HG03565 (cell line): ENCODE measurements around the gene DHRS2.

Source experiments
- ATAC-seq: cut with Tn5 transposase; IDR thresholded peaks from one replicate; pipeline ENCODE4 v1.9.1; 2021; ENCODE audit warnings: mild to moderate bottlenecking, moderate library complexity; ENCODE audit not compliant: unreplicated experiment

DHRS2 gene

DNA sequence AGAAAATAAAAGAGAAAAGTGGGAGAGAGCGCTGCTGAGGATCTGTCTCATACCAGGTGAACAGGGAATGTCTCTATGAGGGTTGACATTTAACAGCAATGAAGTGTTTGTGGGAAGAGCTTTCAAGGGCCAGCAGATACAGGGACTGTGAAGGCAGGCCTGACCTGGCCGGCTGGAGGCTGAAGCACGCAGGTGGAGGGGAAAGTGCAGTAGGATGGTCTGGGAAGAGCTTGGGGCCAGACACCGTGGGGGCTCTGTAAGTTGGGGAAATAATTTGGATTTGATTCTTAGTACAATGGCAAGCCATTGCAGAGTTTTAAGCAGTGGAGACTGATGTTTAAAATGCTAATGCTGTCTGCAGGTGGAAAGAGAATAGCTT, 23.8 kb upstream of the DHRS2 start:
- ATAC-seq = no peak

DNA sequence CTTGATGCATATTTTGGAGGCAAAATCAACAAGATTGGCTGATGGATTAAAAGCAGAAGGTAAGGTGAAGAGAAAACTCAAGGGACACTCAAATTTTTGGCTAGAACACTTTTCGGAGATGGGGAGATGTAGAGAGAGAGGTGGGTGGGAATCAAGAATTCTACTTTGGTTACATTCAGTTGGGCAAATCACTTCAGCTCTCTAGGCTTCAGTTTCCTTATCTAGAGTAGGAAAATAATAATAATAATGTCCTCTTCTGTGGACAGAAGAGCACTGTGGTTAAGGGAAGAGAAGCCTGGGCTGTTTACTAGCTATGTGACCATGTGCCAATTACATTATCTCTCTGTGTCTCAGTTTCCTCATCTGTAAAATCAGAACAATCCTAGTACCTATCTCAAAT, 23.4 kb upstream of the DHRS2 start:
- no peak for ATAC-seq

DNA sequence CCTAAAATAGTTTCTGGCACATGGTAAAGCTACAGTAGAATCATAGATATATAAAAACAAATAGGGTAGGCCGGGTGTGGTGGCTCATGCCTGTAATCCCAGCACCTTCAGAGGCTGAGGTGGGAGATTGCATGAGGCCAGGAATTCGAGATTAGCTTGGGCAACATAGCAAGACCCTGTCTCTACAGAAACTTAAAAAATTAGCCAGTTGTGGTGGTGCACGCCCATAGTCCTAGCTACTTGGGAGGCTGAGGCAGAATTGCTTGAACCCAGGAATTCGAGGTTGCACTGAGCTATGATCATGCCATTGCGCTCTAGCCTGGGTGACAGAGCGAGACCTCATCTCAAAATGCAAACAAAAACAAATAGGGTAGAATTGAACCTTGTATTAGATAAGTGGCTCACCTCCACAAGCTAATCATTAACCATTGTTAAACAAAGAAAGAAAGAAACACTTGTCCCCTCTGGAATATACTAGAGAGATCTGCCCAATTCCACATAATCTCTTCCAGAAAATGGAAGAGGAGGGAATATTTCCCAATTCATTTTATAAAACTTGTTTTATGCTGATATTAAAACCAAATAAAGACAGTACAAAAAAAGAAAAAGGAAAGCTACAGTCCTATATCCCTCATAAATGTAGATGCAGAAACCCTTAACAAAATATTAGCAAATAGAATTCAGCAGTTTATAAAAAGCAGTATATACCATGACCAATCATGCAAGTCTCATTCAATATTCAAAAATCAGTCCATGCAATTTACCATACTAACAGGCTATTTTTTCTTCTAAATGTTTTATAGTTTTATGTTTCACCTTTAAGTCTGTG, 22.7 kb upstream of the DHRS2 start:
- no peak for ATAC-seq

DNA sequence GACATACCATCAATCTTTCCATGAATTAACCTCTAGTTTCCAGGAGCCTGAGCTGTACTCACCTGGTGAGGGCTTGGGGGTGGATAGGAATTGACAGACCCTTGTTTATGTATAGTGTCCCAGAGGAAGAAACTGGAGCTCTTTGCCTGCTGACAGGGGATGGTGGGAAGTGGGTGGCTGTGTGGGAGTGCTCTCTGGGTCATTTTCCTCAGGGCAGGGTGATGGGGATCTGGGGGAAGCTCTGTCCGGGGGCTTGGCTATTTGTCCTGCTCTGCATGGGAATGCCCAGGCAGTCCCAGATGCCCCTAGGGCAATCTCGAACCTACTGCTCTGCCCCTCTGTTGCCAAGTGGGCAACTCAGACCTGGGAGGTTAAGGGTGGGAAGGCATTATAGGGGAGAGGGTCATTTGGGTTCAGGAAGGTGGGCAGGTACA, 21.8 kb upstream of the DHRS2 start:
- ATAC-seq = no peak

DNA sequence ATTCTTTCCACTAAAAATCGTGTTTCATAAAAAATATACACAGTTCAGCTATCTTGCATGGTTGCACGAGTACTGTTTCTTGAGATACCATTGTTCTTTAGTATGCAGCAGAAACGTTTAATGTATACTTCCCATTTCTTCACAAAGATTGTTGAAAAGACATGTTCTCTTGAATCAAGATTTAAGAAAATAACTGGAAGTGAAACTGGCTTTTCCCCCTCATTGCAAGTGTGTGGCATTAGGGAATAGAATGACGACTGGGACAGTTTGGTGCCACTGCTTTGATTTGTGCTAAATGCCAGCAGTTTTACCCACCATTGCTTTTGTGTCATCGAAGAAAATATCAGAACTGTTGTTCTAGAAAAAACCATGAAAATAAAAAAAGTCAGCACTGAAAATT, 20.3 kb upstream of the DHRS2 start:
- ATAC-seq = no peak

DNA sequence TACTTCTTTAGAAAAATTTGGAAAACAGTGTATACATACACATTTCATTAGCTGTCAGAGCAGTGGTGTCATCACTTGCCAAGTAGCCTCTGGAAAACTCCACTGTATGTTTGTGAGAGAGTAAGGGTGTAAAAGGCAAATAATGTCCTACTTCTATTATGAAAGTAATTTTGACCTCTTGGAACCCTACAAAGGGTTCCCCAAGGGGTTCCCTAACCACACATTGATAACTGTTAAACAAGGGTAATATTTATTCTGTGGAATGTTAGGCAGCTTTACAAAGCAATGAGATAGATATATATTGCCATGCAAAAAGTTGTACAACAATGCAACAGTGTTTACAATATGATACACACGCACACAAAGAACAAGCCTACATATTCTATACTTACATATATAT, 18.6 kb upstream of the DHRS2 start:
- ATAC-seq = no peak

DNA sequence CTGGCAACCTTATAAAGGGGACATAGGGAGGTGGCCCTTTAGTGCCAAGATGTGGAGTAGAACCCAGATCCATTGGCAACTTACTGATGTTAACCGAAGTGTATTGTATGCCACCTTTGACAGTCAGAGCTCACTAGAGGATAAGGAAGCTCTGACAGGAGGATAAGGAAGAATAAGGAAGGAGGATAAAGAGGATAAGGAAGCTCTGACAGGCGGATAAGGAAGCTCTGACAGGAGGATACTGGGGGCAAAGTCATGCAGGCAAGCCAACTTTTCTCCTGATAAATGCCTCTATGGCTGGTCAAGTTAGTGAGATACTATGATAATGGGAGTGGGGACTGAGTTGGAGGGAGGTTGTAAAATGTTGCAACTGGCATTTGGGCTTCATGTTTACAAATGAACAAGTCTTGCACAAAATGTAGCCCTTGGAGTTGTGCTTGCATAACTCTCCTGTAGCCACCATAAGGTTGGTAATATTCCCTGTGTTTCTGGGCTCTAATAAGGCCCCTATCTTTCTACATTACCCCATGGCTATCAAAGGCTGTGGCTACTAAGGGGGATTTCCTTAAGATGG, 17.7 kb upstream of the DHRS2 start:
- ATAC-seq = no peak

DNA sequence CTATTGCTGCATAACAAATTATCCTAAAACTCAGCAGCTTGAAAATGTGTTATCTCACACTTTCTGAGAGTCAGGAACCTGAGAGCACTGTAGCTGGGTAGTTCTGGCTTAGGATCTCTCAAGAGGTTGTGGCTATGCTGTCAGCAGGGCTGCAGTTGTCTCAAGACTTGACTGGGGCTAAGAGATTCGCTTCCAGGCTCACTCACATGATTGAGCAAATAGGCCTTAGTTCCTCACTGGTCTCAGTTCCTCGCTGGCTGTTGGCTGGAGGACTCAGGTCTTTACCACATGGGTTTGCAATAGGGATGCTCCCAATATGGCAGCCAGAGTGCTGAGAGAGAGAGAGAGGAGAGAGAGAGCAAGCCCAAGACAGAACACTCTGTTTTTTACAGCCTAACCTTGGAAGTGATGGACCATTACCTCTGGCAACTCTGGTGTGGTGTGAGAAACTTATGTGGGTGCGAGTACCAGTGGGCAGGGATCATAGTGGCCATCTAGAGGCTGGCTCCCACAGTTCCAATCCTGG, 15.9 kb upstream of the DHRS2 start:
- ATAC-seq = no peak

DNA sequence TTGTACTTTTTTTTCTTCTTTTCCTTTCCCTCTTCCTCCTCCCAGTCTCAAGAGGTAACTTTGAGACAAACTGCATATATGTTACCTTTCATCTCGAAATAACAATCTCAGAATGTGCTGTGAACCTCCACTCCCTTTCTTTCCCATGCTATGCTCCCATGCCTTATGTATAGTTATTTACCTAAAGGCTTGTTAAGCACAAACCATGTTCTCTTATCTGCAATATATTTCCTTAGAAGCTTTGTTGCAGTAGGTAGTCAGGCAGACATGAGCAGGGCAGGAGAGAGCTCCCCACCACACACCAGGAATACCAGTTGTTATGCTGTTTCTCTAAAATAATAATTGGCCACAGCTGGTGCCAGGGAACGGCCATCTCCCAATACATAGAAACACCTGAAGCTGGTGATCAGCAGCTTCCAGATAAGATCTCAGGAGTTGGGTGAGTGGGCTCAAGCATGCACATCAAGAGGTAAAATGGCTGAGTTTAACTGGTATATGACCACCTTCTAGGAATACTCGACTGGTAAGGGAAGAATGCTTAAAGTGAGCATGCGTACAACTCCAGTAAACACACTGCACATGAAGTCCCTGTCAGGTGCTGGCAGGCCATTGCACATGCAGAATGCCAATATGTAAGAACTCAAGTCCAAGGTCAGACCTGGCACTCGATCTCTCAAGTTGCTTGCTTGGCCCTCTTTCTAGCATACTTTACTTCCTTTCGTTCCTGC, 14.8 kb upstream of the DHRS2 start:
- ATAC-seq = no peak

DNA sequence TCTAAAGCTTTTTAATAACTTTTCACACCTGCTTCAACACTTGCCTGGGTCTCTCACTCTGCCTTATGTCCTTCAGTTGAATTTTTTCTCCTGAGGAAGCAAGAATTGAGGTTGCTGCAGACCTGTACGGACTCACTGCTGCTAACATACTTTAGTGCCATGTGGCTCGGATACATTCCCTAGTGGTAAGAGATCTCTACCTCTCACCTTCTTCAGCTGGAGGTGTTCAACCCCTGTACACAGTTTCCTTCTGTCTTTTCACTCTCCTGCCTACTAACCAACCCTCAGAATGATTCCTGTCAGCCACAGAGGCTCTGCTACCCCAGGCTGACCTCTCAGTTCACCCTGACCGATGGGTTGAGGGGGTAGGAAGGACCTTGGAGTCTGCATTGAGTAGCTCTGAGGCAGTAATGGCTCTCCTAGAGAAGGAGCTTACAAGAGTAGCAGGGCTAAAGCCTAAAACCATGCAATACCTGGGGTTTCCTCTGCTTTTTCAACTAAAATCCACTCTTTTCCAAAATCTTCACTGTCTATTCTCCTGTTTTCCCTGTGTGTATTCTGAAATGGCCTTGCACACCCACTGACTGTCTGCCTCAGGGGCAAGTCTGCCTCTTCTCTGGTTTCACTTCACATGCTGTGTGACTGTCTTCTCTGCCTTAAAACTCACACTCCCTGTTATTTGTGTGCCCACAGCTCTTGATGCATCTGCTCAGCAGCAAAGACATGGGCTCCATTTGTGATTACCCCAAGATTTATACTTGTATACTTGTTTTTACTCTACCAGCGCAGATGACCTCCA, 14.0 kb upstream of the DHRS2 start:
- ATAC-seq = no peak

DNA sequence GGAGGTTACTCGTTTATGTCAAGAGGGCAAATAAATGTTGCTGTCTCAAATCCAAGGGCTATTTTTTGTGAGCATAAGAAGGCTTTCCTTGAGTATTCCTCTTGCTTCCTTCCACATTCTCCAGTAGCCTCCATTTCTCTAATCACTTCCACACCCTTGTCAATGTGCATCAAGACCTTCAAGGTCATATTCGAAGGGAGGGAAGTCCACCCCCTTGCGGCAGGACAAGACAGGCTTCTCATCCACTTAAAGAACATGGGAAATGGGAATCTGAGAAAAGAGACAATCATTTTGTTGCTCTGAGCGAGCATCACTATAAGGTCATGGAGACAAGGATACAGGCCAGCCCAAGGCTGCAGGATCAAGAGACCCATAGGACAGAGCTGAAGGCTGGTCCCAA, 13.2 kb upstream of the DHRS2 start:
- no peak for ATAC-seq

DNA sequence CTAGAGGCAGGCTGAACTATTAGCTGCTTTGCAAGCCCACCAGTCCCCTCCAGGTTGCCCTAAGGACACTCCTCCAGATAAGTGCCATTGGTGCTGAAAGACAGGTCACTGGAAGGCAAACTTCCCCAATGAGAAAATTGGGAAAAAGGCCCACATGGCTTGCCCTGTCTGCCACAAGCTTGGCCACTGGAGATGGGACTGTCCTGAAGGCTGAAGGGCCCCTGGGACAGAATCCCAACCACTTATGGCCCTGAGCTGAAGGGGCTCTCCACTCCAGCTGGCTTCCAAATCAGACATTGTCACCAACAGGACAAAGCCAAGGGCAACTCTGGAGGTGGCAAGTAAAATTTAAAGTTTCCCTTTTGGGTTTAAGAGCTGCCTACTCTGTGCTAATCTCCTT, 12.2 kb upstream of the DHRS2 start:
- no peak for ATAC-seq

DNA sequence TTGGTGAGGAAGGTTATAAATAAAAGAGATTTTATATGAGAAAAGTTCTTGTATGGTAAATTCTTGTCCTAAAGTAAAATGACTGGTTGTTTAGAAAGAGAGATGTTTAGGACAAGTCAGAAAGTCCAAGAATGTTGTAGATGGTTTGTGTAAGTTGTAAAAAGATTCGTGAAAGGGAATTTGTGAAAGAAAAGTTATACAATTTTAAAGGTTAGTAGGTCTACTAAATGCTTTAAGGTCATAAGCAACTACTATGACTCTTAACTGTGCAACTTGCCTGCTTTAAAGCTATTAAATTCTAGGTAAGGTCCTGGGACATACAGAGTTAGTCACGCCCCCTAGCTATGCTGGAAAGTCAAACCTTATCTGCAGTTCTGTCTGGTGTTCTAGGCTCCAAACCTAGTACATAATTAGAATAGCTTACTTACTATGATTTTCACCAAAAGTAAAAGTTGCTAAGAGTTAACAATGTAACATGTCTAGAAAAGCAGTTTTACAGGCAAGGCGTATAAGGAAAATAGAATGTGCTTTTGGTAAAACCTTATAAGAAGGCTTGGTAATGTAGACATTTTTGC, 11.2 kb upstream of the DHRS2 start:
- no peak for ATAC-seq

DNA sequence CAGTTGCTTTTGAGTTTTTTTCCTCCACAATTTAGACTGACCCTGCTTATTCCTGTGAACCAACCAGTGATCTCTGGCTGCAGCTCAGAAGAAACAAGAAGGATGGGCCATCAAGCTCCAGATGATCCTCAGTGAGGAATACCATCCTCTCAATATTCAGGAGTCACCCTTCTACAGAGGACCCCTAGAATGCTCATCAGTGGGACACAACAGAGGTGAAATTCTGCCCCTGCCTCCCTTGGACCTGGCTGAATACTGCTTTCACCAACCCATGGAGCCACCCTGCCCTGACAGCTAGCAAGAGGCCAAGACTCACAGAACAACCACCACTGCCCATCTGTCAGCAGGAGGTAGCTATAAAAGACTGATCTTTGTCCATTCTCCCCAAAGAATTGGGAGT, 9.2 kb upstream of the DHRS2 start:
- no peak for ATAC-seq

DNA sequence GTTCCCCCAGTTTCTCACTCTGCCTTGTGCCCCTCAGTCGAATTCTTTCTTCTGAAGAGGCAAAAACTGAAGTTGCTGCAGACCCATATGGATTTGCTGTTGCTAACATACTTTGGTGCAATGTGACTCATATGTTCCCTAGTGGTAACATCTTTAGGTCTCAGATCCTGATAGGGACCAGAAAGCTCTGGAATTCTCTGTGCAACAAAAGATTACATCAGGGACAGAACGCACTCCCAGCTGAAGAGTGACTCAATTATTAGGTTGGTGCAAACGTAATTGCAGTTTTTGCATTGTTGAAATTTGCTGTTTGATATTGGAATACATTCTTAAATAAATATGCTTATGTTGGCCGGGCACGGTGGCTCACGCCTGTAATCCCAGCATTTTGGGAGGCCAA, 8.2 kb upstream of the DHRS2 start:
- no peak for ATAC-seq

DNA sequence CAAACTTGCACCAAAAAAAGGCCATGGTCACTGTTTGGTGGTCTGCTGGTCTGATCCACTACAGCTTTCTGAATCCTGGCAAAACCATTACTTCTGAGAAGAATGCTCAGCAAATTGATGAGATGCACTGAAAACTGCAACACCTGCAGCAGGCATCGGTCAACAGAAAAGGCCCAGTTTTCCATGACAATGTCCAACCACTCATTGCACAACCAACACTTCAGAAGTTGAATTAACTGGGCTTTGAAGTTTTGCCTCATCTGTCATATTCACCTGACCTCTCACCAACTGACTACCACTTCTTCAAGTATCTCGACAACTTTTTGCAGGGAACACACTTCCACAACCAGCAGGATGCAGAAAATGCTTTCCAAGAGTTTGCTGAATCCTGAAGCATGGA, 7.0 kb upstream of the DHRS2 start:
- ATAC-seq = no peak

DNA sequence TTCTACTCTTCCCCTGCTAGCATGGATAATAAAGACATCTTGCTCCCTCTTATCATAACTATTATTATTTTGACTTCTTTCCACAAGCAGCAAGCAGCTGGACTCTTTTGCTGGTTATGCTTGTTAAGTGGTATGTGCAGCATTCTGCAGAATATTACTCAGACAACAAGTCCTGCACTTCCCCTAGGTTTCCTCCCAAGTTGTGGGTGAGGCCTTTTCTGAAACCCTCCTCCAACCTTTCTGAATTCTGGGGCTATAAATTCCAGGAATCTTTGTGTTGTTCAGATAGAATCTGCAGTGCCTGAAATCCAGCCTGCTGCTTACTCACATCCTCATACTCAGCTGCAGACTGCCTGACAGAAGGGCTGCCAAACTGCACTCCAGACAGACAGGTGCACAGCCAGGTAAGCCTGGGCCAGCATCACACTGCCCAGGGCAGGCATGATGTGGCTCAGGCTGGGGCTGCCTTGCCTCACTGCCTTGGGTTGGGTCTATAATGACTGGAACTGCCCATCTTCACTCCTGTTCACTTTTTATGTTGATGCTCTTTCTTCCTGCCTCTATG, 6.2 kb upstream of the DHRS2 start:
- ATAC-seq = no peak

DNA sequence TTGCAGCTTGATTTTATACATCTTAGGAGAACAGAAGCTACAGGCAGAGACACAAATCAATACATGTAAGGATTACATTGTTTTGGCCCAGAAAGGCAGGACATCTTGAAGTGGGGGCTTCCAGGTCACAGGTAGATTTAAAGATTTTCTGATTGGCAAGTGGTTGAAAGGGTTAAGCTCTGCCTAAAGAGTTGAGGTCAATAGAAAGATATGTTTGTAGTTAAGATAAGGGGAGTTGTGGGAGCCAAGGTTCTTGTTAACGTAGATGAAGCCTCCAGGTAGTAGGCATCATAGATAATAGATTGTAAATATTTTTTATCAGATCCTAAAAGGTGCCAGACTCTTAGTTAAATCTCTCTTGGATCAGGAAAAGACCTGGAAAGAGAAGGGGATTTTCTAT, 5.5 kb upstream of the DHRS2 start:
- no peak for ATAC-seq

DNA sequence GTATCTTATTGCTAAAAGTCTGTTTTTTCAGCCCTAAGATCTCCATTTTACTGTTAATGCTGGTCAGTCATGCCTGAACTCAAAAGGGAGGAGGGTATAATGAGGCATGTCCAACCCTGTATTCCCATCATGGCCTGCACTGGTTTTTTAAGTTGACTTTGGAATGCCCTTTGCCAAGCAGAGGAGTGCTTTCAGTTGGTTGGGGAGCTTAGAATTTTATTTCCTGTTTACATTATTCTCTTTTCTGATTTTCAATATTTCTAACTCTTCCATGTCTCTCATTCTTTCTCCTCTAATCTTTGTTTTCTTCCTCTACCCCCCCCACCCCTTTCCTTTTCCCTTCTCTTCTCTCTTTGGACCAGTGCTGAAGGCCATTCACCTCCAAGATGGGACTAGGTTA, 4.9 kb upstream of the DHRS2 start:
- no peak for ATAC-seq

DNA sequence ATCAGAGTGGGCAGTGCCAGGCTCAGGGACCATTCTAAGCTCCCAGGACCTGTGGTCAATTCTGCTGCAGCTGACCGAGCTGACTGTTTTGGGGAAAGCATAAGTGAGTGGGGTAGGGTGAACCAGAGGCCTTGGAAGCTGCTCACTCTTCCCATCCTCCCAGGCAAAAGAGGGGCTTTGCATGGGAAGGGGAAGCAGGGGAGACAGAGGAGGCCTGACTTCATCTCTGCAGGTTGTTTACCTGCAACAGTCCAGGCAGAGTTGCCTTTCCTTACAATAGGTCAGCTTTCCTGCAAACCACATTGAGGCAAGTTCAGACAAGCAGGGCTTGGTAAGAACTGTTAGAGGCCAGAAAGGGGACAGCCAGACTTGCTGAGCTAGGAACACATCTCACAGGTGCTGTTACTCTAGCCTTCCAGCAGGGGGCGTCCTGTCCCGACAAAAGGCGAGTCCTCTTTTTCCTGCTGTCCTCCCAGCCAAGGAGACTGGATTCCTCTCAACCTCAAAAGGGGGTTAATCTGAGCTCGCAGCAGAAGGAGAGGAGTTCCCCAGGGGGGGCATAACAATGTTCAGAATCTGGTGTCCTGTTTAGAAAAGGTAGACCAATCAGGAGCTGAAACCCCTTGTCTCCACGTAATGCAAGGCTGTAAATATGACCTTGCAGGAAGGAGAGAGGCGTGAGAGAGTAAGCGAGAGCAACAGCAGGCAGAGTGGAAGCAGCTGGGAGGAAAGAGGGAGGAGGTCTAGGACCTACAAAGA, 4.3 kb upstream of the DHRS2 start:
- peak; percentile 43 for ATAC-seq
